H1 (cell line): ENCODE measurements around the gene KRT27. TPM values are rescaled to one million over a fixed set of nuclear protein-coding genes. Genes with fewer than 3 reads are reported as not detected.

Experiments used
- CTCF ChIA-PET: fragments of 300-600 bp; sonication (Branson Sonifier 250); formaldehyde crosslinking; loops from one replicate; lab custom pipeline; 2021; ENCODE audit not compliant: partially characterized antibody; lab: Charles Lee
- POLR2A ChIA-PET: fragments of 300-600 bp; sonication (Branson Sonifier 250); formaldehyde crosslinking; loops from one replicate; lab custom pipeline; 2021; ENCODE audit warnings: inconsistent platforms; ENCODE audit not compliant: partially characterized antibody; lab: Charles Lee
- DNase-seq, 2 experiments: peaks; one replicate each; pipeline versions ENCODE4 v3.0.0 to v3.0.0-alpha.2; 2010 to 2022; ENCODE audit warnings: low spot score in 2 of 2, low read depth in 1 of 2, mixed read lengths in 1 of 2
- FAIRE-seq: peaks from 2 replicates; lab custom pipeline; 2011; peaks lifted over from hg19 to GRCh38; lab: Jason Lieb, UNC
- H2AFZ ChIP-seq: 2 replicates; pipeline ENCODE4 v1.8.1; 2012; ENCODE audit warnings: low read length, inconsistent platforms
- H2AK5ac ChIP-seq: 2 replicates; pipeline ENCODE4 v1.6.1; 2013; ENCODE audit warnings: low read depth, low read length
- H2BK120ac ChIP-seq: replicated peaks from 2 replicates; pipeline ENCODE3; 2013; ENCODE audit warnings: low read depth, low read length, inconsistent platforms
- H2BK12ac ChIP-seq: 2 replicates; pipeline ENCODE4 v1.6.1; 2013; ENCODE audit warnings: low read depth, low read length
- H2BK15ac ChIP-seq: 2 replicates; pipeline ENCODE4 v1.6.1; 2013; ENCODE audit warnings: low read length
- H2BK20ac ChIP-seq: 2 replicates; pipeline ENCODE4 v1.6.1; 2013; ENCODE audit warnings: low read length
- H2BK5ac ChIP-seq: 2 replicates; pipeline ENCODE4 v1.6.1; 2013; ENCODE audit warnings: low read depth, low read length
- H3K14ac ChIP-seq: 2 replicates; pipeline ENCODE4 v1.6.1; 2013; ENCODE audit warnings: inconsistent platforms; ENCODE audit not compliant: insufficient read length
- H3K18ac ChIP-seq: 2 replicates; pipeline ENCODE4 v1.6.1; 2013; ENCODE audit warnings: low read length; ENCODE audit errors: extremely low read depth
- H3K23ac ChIP-seq: 2 replicates; pipeline ENCODE4 v1.6.1; 2013; ENCODE audit warnings: inconsistent platforms; ENCODE audit not compliant: insufficient read length
- H3K23me2 ChIP-seq: 2 replicates; pipeline ENCODE4 v1.6.1; 2013; ENCODE audit warnings: low read depth, low read length
- H3K27ac ChIP-seq: 2 replicates; pipeline ENCODE4 v1.6.1; 2011; ENCODE audit warnings: low read depth, low read length, inconsistent platforms
- H3K27me3 ChIP-seq, 4 experiments: replicated peaks in 1 of 4; 1 replicate in 1 of 4; 2 replicates in 3 of 4; pipeline versions ENCODE4 v1.6.1 to v1.8.1; 2011 to 2013; ENCODE audit warnings: low read length in 3 of 4, mild to moderate bottlenecking in 3 of 4, inconsistent platforms in 2 of 4, mixed read lengths in 2 of 4, moderate library complexity in 1 of 4; ENCODE audit not compliant: control insufficient read depth in 3 of 4, insufficient read depth in 3 of 4; ENCODE audit errors: extremely low read depth in 1 of 4
- H3K36me3 ChIP-seq, 4 experiments: 2 replicates each; pipeline versions ENCODE4 v1.6.1 to v1.8.1; 2011 to 2013; ENCODE audit warnings: mild to moderate bottlenecking in 4 of 4, low read length in 3 of 4, moderate library complexity in 2 of 4, control low read depth in 1 of 4, inconsistent platforms in 1 of 4; ENCODE audit not compliant: insufficient read depth in 4 of 4, control insufficient read depth in 2 of 4
- H3K4ac ChIP-seq: replicated peaks from 2 replicates; pipeline ENCODE3; 2013; ENCODE audit warnings: low read length, low read depth, mixed read lengths, inconsistent platforms; ENCODE audit not compliant: insufficient read length
- H3K4me1 ChIP-seq, 4 experiments: replicated peaks in 1 of 4; 1 replicate in 1 of 4; 2 replicates in 3 of 4; pipeline versions ENCODE4 v1.6.1 to v1.8.1; 2011 to 2013; ENCODE audit warnings: low read length in 3 of 4, inconsistent platforms in 2 of 4, mixed read lengths in 1 of 4; ENCODE audit not compliant: insufficient read depth in 4 of 4, control insufficient read depth in 3 of 4
- H3K4me2 ChIP-seq, 2 experiments: 2 replicates each; pipeline versions ENCODE4 v1.6.1 to v1.8.1; 2011 to 2013; ENCODE audit warnings: low read depth in 2 of 2, low read length in 2 of 2, control low read depth in 1 of 2, inconsistent platforms in 1 of 2, mild to moderate bottlenecking in 1 of 2; ENCODE audit not compliant: insufficient read depth in 1 of 2
- H3K4me3 ChIP-seq, 4 experiments: fragments of 200-600, 300-600 bp in 1 of 4; sonication (generic), shearing (Covaris generic), sonication (Bioruptor Twin) in 1 of 4; 2 replicates each; pipeline versions ENCODE4 v1.5.1 to v1.8.1; 2011 to 2016; ENCODE audit warnings: low read length in 4 of 4, low read depth in 3 of 4, control low read depth in 2 of 4, inconsistent platforms in 2 of 4, mild to moderate bottlenecking in 2 of 4, mixed read lengths in 1 of 4, moderate library complexity in 1 of 4; ENCODE audit not compliant: insufficient read depth in 2 of 4; ENCODE audit errors: extremely low read depth in 1 of 4
- H3K56ac ChIP-seq: replicated peaks from 2 replicates; pipeline ENCODE3; 2013; ENCODE audit warnings: low read depth, mild to moderate bottlenecking, mixed read lengths, low read length, inconsistent platforms; ENCODE audit not compliant: insufficient read length
- H3K79me1 ChIP-seq: 2 replicates; pipeline ENCODE4 v1.6.1; 2013; ENCODE audit warnings: low read depth, low read length, control low read depth
- H3K79me2 ChIP-seq, 2 experiments: 2 replicates each; pipeline versions ENCODE4 v1.6.1 to v1.8.1; 2012 to 2013; ENCODE audit warnings: low read length in 2 of 2, mild to moderate bottlenecking in 2 of 2, inconsistent platforms in 1 of 2; ENCODE audit not compliant: insufficient read depth in 2 of 2, control insufficient read depth in 1 of 2
- H3K9ac ChIP-seq, 4 experiments: replicated peaks in 1 of 4; 1 replicate in 1 of 4; 2 replicates in 3 of 4; pipeline versions ENCODE4 v1.6.1 to v1.8.1; 2011 to 2013; ENCODE audit warnings: low read depth in 3 of 4, low read length in 3 of 4, control low read depth in 2 of 4, mild to moderate bottlenecking in 2 of 4, moderate library complexity in 2 of 4, inconsistent platforms in 1 of 4; ENCODE audit errors: extremely low read depth in 1 of 4
- H3K9me3 ChIP-seq, 2 experiments: 2 replicates each; pipeline versions ENCODE4 v1.6.1 to v1.8.1; 2012 to 2013; ENCODE audit warnings: mild to moderate bottlenecking in 2 of 2, moderate library complexity in 2 of 2, control low read depth in 1 of 2, inconsistent platforms in 1 of 2, low read depth in 1 of 2, low read length in 1 of 2, mixed read lengths in 1 of 2; ENCODE audit not compliant: insufficient read depth in 2 of 2
- H4K20me1 ChIP-seq, 2 experiments: replicated peaks in 1 of 2; 2 replicates each; pipeline versions ENCODE3 to v1.8.1; 2011 to 2013; ENCODE audit warnings: inconsistent platforms in 2 of 2, low read length in 2 of 2, mild to moderate bottlenecking in 1 of 2; ENCODE audit not compliant: insufficient read depth in 2 of 2, control insufficient read depth in 1 of 2
- H4K5ac ChIP-seq: 2 replicates; pipeline ENCODE4 v1.6.1; 2013; ENCODE audit warnings: low read length, low read depth, mixed read lengths, inconsistent platforms; ENCODE audit not compliant: insufficient read length
- H4K8ac ChIP-seq: 2 replicates; pipeline ENCODE4 v1.8.0; 2013; ENCODE audit warnings: mild to moderate bottlenecking, moderate library complexity, low read length, inconsistent platforms; ENCODE audit not compliant: insufficient read depth; ENCODE audit errors: extremely low read depth
- H4K91ac ChIP-seq: replicated peaks from 2 replicates; pipeline ENCODE3; 2013; ENCODE audit warnings: low read length, mixed read lengths, inconsistent platforms; ENCODE audit not compliant: insufficient read length
- MAFK ChIP-seq: IDR thresholded peaks from 2 replicates; pipeline ENCODE4 v1.6.1; 2012; ENCODE audit warnings: low read depth, mild to moderate bottlenecking, improper control_type of control experiment, low read length
- SIX5 ChIP-seq: IDR thresholded peaks from 2 replicates; pipeline ENCODE4 v1.6.1; 2011; ENCODE audit warnings: mild to moderate bottlenecking, low read depth, low read length
- WGBS, 2 experiments: shearing (Covaris generic) in 1 of 2; methylation state at CpG; one replicate each; pipeline versions ENCODE4 v1.1.6 to v1.1.7; 2013 to 2015; ENCODE audit warnings: low lambda C conversion rate in 2 of 2, mixed read lengths in 2 of 2, inconsistent platforms in 1 of 2, low coverage in 1 of 2, missing lambda C conversion rate in 1 of 2; ENCODE audit not compliant: insufficient replicate concordance in 2 of 2, insufficient coverage in 1 of 2, insufficient read length in 1 of 2; ENCODE audit errors: extremely low coverage in 1 of 2, missing lambda C conversion rate in 1 of 2; 5-methylcytosine and 5-hydroxymethylcytosine counted together
- polyA plus RNA-seq, 7 experiments: library from polyadenylated mRNA; depleted of rRNA in 3 of 7; stranded (reverse) in 5 of 7; unstranded in 2 of 7; fragments of >200 nt in 5 of 7; fragments of 200-250 nt in 2 of 7; gene quantifications; 1 replicate in 5 of 7; 2 replicates in 1 of 7; 4 replicates in 1 of 7; pipeline versions ENCODE4 v1.2.1 to v1.2.3, GENCODE V29; 2011 to 2013; ENCODE audit warnings: missing spikeins in 2 of 7, mixed read lengths in 2 of 7
- total RNA-seq: library from RNA; stranded (reverse); fragmentation: NEBNext Ultra II Directional; extraction: Animal tissue kit (Norgen Biotek cat#: 25700); gene quantifications from 2 replicates; pipeline ENCODE4 v1.2.1, GENCODE V29; 2021

KRT27 gene
- total and polyA plus RNA-seq, 2 of the 8 experiments (the other 6 are each of a cell fraction or from before 2014, with no cell fraction given), result not detected

GRCh38 chr17:40777971-40778370 lies 4.4 kb downstream of the KRT27 start:
- H2BK20ac ChIP-seq, result no peak overlapping the region
- 82% methylated on average over 3 of the region's 3 CpGs; no CpG with 5 or more reads in 1 of the 2 experiments for WGBS, 2 experiments
- H2AK5ac ChIP-seq, result no peak overlapping the region
- ChIA-PET POLR2A (no interaction called here), CTCF (interaction anchor here (0.6 to 1.3 kb wide), 2 partner anchors 107 to 188 kb away, joined by 4 to 6 read pairs; partner anchors contain the start of gene KRT20)
- H3K4me3 ChIP-seq, result no peak overlapping the region
- H3K23me2 ChIP-seq, result no peaks in the 10 kb centered on the region
- no peak overlapping the region for H4K5ac ChIP-seq
- no peaks in the 10 kb centered on the region for H3K79me2 ChIP-seq
- no peak overlapping the region for H4K91ac ChIP-seq
- H3K27ac ChIP-seq, result no peak overlapping the region
- no peak overlapping the region for H2AFZ ChIP-seq
- H2BK15ac ChIP-seq, result no peak overlapping the region
- no peak overlapping the region for H4K8ac ChIP-seq
- no peaks in the 10 kb centered on the region for H3K4me1 ChIP-seq
- no peak overlapping the region for H3K4ac ChIP-seq
- H3K9me3 ChIP-seq, result no peaks in the 10 kb centered on the region
- H4K20me1 ChIP-seq, result no peaks in the 10 kb centered on the region
- no peak for TF ChIP-seq MAFK
- no peak for TF ChIP-seq SIX5
- H3K9ac ChIP-seq, result no peak overlapping the region
- H3K18ac ChIP-seq, result no peak overlapping the region
- no peaks in the 10 kb centered on the region for H3K36me3 ChIP-seq
- H2BK12ac ChIP-seq, result no peak overlapping the region
- H3K56ac ChIP-seq, result no peak overlapping the region
- FAIRE-seq (no peak), DNase-seq (no peak)
- H3K23ac ChIP-seq, result no peak overlapping the region
- H3K27me3 ChIP-seq, result peaks cover 0 to 3% (median 1%) of the 10 kb centered on the region in 4 experiments; a peak in 3 of 7 replicates
- H2BK120ac ChIP-seq, result no peak overlapping the region
- H3K79me1 ChIP-seq, result no peaks in the 10 kb centered on the region
- no peak overlapping the region for H2BK5ac ChIP-seq
- no peak overlapping the region for H3K14ac ChIP-seq
- no peak overlapping the region for H3K4me2 ChIP-seq
